Smooth muscle cell of the brain vasculature (primary cell): ENCODE data around the gene C1orf141.
"Not testable (repeated sequence)": the region's sequence is repeated elsewhere in the genome, so short reads cannot be mapped to it uniquely, and the experiment has no call there.

Experiments
- DNase-seq: peaks from one replicate; pipeline ENCODE4 v3.0.0-alpha.2; 2012; ENCODE audit warnings: low read depth, low spot score

The C1orf141 gene

DNA sequence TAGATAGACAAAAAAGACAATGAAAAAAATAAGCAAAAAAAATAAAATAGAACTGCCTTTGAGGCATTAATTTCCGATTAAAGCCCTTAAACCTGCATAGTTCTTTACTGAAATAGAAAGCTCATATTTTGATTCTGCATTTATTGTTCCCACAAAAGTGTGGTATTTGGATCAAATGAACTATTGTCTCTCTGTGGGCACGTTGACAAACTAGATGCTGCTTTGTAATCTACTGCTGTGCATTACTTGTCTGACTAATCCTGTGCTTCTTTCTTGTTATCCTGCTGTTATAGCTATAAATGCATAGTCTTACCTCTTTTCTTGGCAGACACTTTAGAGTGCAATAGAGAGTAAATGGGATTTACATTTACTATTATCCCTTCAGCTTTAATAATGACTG, 49.4 kb downstream of the C1orf141 start:
- DNase-seq: no peak

GRCh38 chr1:67084765-67085318, 49.9 kb downstream of the C1orf141 start:
- DNase-seq: no peak

- no peak for DNase-seq
These were observed 56.5 kb downstream of the C1orf141 start for GRCh38 chr1:67078291-67078690.

GRCh38 chr1:67077593-67077992, 57.2 kb downstream of the C1orf141 start:
- DNase-seq: no peak

GRCh38 chr1:67072749-67073148, 62.0 kb downstream of the C1orf141 start:
- no peak for DNase-seq

- not testable (repeated sequence) for DNase-seq
These were observed 67.1 kb downstream of the C1orf141 start for GRCh38 chr1:67067655-67068054.

GRCh38 chr1:67062412-67062811, 72.4 kb downstream of the C1orf141 start:
- DNase-seq: no peak

DNA sequence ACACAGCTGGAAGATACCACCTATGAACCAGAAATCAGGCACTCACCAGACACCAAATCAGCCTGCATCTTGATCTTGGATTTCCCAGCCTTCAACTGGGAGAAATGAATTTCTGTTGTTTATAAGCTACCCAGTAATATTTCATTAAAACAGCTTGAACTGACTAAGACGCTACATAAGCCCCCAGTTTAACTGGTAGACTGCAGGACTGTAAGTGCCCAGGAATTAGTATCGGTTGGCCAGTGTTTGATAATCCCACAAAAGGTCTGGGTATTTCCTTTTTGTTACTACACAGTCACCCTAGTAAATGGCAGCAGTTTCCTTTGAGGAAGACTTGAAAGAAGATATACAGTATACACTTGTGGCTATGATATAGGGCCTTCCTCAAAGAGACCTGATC, 73.5 kb downstream of the C1orf141 start:
- no peak for DNase-seq

DNA sequence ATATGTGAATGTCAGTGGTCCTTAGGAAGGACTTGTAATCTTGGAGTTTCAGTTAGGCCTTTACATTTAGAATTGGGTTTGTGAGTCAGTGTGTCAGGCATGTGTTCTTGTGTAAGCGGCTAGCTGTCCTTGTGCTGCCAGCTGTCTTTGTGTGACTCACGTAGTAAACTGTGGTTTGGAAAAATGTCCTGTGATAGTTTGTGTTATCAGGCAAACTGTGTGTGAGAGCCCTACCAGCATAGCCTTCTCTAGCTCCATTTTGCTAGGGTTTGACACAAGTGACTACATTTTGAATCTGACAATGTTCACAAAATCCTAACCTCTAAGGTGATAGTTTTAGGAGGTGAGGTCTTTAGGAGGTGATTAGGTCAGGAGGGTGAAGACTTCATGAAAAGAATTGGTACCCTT, 74.0 kb downstream of the C1orf141 start:
- peak; percentile 57 for DNase-seq

- DNase-seq: no peak
These were observed 75.4 kb downstream of the C1orf141 start for GRCh38 chr1:67059346-67059745.

- no peak for DNase-seq
These were observed 76.0 kb downstream of the C1orf141 start for GRCh38 chr1:67058761-67059160.

- no peak for DNase-seq
These were observed 76.5 kb downstream of the C1orf141 start for GRCh38 chr1:67058242-67058641.

GRCh38 chr1:67053785-67054772, 80.7 kb downstream of the C1orf141 start, which contains the start of gene SLC35D1:
Gene SLC35D1 (minus strand): TSS chr1:67054148. CDS start chr1:67054013, 135 bp downstream.
- DNase-seq: no peak

- DNase-seq: peak; percentile 21
These were observed 81.3 kb downstream of the C1orf141 start for GRCh38 chr1:67053535-67053784.

- no peak for DNase-seq
These were observed 81.8 kb downstream of the C1orf141 start for GRCh38 chr1:67052741-67053534.

- no peak for DNase-seq
These were observed 83.6 kb downstream of the C1orf141 start for GRCh38 chr1:67051196-67051595.

GRCh38 chr1:67044631-67045270, 90.0 kb downstream of the C1orf141 start:
- no peak for DNase-seq

- DNase-seq: no peak
These were observed 91.4 kb downstream of the C1orf141 start for GRCh38 chr1:67043366-67043765.
